ENCODE results near the gene KCTD3. TPM values are rescaled to one million over a fixed set of nuclear protein-coding genes. Genes with fewer than 3 reads are reported as not detected.

Gene KCTD3
- total and polyA plus RNA-seq, 2 of the 13 experiments (the other 11 are each of a cell fraction or from before 2014, with no cell fraction given), result 49.8 to 68.1 TPM

DNA sequence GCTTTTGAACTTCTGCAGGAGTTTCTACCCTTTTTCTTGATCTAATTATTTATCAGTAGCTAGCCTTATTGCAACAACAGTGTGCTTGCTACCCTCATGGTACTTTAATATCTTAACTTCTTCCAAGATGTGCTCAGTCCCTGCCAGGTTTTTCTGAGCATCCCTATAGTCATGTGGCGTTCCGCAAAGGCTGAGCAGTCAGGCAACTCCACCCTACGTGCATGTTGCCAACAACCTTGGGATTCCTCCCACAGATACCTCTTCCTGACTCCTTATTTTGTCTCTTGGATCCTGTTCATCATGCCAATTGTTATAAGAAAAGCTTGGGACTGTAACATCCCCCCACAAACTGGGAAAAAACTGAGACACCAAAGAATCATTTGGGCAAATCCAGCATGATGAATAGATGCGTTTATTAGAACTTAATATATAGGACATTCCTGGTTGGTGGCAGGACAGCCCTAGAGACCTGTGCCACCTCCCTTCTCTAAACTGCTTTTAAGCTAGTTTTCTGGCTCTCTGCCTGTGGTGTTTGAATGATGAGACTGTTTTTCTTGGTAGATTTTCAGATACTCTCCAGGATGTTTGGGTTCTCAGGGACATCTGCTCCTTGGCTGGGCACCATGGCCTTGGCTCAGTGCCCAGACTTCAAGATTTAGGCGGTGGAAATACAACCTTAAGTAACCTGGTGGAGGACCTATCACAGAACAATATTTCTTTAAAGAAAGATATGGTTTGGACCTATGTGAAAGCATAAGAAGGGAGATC, 27.1 kb upstream of the KCTD3 start (continued):
- TF ChIP-seq, protein P1, sequence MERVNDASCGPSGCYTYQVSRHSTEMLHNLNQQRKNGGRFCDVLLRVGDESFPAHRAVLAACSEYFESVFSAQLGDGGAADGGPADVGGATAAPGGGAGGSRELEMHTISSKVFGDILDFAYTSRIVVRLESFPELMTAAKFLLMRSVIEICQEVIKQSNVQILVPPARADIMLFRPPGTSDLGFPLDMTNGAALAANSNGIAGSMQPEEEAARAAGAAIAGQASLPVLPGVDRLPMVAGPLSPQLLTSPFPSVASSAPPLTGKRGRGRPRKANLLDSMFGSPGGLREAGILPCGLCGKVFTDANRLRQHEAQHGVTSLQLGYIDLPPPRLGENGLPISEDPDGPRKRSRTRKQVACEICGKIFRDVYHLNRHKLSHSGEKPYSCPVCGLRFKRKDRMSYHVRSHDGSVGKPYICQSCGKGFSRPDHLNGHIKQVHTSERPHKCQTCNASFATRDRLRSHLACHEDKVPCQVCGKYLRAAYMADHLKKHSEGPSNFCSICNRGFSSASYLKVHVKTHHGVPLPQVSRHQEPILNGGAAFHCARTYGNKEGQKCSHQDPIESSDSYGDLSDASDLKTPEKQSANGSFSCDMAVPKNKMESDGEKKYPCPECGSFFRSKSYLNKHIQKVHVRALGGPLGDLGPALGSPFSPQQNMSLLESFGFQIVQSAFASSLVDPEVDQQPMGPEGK (CRISPR knock-in tag; IDR thresholded peaks at IDR 0.05), result no peak
- TF ChIP-seq TOE1 (CRISPR knock-in tag; IDR thresholded peaks at IDR 0.05) (no peak), NCOR1 (IDR thresholded peaks at IDR 0.05; ENCODE audit: borderline replicate concordance, low read length) (no peak)

DNA sequence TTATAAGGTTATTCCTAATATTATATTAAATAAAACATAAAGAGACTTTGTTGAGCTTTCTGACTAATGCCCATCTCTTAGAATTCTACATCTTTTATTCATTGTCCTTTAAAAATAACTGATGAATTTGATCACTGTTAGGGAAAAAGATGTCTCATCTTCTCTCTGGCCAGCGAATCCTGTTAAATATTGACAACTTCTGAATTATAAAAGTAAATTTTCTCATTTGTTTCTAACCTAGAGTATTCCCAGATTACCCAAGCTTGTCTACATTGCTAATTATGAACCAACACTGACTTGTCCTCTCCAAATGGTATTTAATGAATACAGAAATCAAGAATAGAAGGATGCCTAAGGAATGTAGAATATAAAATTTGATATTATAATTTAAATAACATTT, 24.8 kb upstream of the KCTD3 start:
- Histone ChIP-seq H3K27ac (ENCODE audit: extremely low read length, insufficient read depth, low read length) (no peak overlapping the region), H3K9me3 (ENCODE audit: low read length) (no peaks in the 10 kb centered on the region), H3K4me2 (ENCODE audit: low read depth, low read length) (no peak overlapping the region), H4K20me1 (ENCODE audit: insufficient read depth, low read length) (no peaks in the 10 kb centered on the region), H3K9ac (ENCODE audit: insufficient read depth, low read depth, low read length) (no peak overlapping the region), H3K36me3 (replicated peaks in 1 of 2; ENCODE audit: control insufficient read depth in 1 of 2, insufficient read depth in 2 of 2, low read length in 2 of 2) (no peaks in the 10 kb centered on the region), H3K4me3 (replicated peaks in 1 of 3; ENCODE audit: insufficient read depth in 1 of 3, low read depth in 2 of 3, low read length in 3 of 3) (no peak overlapping the region), H3K4me1 (ENCODE audit: insufficient read depth, low read length) (peaks cover 10% of the 10 kb centered on the region), H2AFZ (ENCODE audit: low read length) (no peak overlapping the region), H3K79me2 (ENCODE audit: insufficient read depth, low read length) (no peaks in the 10 kb centered on the region), H3K27me3 (ENCODE audit: control insufficient read depth in 1 of 2, insufficient read depth in 2 of 2, low read length in 2 of 2) (no peaks in the 10 kb centered on the region)
- DNase-seq (ENCODE audit: low spot score) (no peak), ATAC-seq (no peak), FAIRE-seq (no peak)
- ChIA-PET POLR2A (interaction anchor here (1.2 kb wide), 1 partner anchor 94 kb away, joined by 3 read pairs; no protein-coding TSS in a partner anchor), CTCF (ENCODE audit: low intra/inter-chr PET ratio, low total read pairs) (no interaction called here)
- 4% methylated on average over 1 of the region's 1 CpG for WGBS (ENCODE audit: low lambda C conversion rate)
- intact Hi-C loops (cut with micrococcal nuclease; ENCODE audit: unreplicated experiment) (no loop called here), in situ Hi-C loops (cut with HindIII; ENCODE audit: extremely low pct_ligation_motif_present, low pct_unique_long_range_greater_than_20kb) (no loop called here)
- no TSS peak for BruUV-seq (replicated peaks)
- TF ChIP-seq ZNF510 (CRISPR knock-in tag; IDR thresholded peaks at IDR 0.05; ENCODE audit: low read depth) (no peak), NR2F6 (IDR thresholded peaks at IDR 0.05) (no peak), NR2F6 (CRISPR knock-in tag; IDR thresholded peaks at IDR 0.05) (no peak), GTF3A (CRISPR knock-in tag; conservative IDR thresholded peaks at IDR 0.05) (no peak), MTA3 (CRISPR knock-in tag; IDR thresholded peaks at IDR 0.05) (no peak)
- TF ChIP-seq, protein P2, sequence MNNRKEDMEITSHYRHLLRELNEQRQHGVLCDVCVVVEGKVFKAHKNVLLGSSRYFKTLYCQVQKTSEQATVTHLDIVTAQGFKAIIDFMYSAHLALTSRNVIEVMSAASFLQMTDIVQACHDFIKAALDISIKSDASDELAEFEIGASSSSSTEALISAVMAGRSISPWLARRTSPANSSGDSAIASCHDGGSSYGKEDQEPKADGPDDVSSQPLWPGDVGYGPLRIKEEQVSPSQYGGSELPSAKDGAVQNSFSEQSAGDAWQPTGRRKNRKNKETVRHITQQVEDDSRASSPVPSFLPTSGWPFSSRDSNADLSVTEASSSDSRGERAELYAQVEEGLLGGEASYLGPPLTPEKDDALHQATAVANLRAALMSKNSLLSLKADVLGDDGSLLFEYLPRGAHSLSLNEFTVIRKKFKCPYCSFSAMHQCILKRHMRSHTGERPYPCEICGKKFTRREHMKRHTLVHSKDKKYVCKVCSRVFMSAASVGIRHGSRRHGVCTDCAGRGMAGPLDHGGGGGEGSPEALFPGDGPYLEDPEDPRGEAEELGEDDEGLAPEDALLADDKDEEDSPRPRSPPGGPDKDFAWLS (CRISPR knock-in tag; IDR thresholded peaks at IDR 0.05; ENCODE audit: borderline replicate concordance), result no peak
- TF ChIP-seq, protein P3, sequence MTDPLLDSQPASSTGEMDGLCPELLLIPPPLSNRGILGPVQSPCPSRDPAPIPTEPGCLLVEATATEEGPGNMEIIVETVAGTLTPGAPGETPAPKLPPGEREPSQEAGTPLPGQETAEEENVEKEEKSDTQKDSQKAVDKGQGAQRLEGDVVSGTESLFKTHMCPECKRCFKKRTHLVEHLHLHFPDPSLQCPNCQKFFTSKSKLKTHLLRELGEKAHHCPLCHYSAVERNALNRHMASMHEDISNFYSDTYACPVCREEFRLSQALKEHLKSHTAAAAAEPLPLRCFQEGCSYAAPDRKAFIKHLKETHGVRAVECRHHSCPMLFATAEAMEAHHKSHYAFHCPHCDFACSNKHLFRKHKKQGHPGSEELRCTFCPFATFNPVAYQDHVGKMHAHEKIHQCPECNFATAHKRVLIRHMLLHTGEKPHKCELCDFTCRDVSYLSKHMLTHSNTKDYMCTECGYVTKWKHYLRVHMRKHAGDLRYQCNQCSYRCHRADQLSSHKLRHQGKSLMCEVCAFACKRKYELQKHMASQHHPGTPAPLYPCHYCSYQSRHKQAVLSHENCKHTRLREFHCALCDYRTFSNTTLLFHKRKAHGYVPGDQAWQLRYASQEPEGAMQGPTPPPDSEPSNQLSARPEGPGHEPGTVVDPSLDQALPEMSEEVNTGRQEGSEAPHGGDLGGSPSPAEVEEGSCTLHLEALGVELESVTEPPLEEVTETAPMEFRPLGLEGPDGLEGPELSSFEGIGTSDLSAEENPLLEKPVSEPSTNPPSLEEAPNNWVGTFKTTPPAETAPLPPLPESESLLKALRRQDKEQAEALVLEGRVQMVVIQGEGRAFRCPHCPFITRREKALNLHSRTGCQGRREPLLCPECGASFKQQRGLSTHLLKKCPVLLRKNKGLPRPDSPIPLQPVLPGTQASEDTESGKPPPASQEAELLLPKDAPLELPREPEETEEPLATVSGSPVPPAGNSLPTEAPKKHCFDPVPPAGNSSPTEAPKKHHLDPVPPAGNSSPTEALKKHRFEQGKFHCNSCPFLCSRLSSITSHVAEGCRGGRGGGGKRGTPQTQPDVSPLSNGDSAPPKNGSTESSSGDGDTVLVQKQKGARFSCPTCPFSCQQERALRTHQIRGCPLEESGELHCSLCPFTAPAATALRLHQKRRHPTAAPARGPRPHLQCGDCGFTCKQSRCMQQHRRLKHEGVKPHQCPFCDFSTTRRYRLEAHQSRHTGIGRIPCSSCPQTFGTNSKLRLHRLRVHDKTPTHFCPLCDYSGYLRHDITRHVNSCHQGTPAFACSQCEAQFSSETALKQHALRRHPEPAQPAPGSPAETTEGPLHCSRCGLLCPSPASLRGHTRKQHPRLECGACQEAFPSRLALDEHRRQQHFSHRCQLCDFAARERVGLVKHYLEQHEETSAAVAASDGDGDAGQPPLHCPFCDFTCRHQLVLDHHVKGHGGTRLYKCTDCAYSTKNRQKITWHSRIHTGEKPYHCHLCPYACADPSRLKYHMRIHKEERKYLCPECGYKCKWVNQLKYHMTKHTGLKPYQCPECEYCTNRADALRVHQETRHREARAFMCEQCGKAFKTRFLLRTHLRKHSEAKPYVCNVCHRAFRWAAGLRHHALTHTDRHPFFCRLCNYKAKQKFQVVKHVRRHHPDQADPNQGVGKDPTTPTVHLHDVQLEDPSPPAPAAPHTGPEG (CRISPR knock-in tag; IDR thresholded peaks at IDR 0.05), result no peak
- TF ChIP-seq, protein P4, sequence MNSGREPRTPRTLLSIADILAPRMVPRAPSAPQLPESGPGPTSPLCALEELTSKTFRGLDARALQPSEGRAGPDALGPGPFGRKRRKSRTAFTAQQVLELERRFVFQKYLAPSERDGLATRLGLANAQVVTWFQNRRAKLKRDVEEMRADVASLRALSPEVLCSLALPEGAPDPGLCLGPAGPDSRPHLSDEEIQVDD (CRISPR knock-in tag; IDR thresholded peaks at IDR 0.05; ENCODE audit: borderline replicate concordance), result no peak

All from HepG2 (cell line).